GM19193 (cell line): ENCODE results near the gene URGCP.

Experiments used
- POLR2A ChIP-seq: IDR thresholded peaks from 4 replicates; pipeline ENCODE4 v1.6.1; 2011; ENCODE audit not compliant: insufficient read depth, insufficient read length; ENCODE audit errors: extremely low read depth

Gene URGCP

GRCh38 chr7:43888993-43889945, 17.1 kb downstream of the URGCP start:
- no peak for TF ChIP-seq POLR2A

GRCh38 chr7:43884617-43885016, 21.8 kb downstream of the URGCP start:
- TF ChIP-seq POLR2A: no peak

DNA sequence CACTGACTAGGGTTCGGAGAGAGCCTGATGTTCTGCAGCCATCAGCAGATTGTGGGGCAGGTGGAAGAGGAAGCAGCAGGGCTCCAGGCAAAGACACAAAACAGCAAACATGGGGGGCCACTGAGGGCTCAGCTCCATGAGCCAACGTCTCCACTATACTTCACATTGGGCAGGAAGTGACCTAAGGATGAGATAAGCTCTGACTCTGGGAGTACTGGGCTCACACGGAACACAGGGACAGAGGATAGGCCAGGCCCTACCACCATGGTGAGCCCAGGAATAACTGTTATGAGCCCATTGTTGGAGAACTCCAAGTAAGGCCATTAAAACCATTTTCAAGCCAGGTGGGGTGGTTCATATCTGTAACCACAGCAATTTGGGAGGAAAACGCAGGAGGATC, 22.2 kb downstream of the URGCP start:
- no peak for TF ChIP-seq POLR2A

GRCh38 chr7:43880596-43880995, 25.8 kb downstream of the URGCP start:
- TF ChIP-seq POLR2A: no peak

DNA sequence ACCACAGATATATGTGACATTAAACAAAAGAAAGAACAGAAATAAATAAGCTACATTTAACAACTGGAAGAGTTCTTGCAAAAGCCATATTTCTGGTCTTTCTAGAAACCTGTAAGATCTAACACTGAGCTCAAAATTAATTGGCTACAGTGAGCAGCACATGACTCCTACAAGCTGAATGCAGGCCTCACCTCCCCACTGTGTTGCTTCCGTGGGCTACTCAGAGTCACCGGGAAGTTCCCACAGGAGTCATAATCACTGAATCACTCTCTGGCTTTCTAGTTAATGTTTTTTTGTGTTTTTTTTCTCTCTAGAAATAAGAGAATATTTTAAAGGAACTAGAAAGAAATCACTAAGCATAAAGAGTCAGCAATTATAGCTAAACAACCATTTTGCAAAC, 26.9 kb downstream of the URGCP start:
- no peak for TF ChIP-seq POLR2A

- TF ChIP-seq POLR2A: no peak
Measured at GRCh38 chr7:43878867-43879266, 27.5 kb downstream of the URGCP start.

DNA sequence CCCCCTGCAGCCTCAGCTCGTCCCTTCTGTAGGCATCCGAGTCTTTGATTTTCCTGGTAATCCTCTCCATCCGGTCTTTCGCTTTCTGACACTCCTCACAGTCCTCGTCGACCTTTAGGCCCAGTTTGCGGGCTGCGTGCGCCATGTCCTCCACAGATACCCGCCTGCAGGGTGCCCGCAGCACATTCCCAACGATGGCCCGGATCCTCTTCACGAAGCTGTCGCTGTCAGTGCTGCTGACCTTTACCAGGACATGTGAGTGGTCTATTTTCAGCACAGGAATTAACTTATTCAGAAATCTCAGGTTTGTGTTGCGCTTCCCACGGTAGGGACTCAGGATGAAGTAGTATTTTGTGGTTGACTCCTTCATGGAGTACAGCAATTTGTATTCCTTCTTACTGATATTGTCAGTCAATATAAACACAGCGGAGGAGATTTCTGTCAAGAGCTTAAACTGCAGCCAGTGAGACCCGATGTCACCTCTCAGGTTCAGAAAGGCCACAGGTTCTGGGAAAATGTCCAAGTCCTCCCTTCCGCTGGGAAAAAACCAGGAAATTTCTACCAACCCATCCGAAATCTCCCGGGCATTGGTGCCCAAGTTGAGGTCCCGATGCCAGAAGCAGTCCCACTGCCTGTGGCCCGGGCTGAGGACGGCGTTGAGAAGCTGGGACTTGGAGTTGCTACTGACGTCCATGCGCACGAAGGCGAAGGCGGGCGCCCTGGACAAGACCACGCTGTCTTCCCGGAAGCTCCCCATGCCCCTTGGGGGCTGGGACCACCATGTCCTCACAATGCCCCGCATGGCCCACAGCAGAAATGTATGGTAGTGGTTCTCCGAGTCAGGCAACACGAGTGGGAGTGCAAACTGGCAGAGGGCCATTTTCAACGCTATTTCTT, 28.2 kb downstream of the URGCP start:
- no peak for TF ChIP-seq POLR2A

GRCh38 chr7:43876976-43877745, 29.2 kb downstream of the URGCP start:
- TF ChIP-seq POLR2A: no peak

DNA sequence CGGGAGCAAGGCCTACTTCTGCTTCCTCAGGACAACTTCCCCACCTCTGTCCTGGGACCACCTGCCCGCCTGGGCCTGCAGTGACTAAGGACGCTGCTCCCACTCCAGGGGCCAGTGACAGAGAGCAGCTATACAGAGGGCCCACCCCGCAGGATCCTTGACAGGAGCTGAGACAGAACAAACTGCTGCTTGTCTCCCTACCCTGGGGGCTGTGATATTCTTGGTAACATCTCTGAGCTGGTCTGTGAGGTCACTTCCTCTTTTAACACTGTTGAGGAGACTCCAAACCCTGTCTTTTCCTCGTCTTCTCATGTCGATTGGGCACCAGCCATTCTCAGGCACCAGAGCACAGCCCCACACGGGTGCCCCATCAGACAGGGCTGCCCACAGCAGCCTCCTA, 30.2 kb downstream of the URGCP start:
- TF ChIP-seq POLR2A: no peak

DNA sequence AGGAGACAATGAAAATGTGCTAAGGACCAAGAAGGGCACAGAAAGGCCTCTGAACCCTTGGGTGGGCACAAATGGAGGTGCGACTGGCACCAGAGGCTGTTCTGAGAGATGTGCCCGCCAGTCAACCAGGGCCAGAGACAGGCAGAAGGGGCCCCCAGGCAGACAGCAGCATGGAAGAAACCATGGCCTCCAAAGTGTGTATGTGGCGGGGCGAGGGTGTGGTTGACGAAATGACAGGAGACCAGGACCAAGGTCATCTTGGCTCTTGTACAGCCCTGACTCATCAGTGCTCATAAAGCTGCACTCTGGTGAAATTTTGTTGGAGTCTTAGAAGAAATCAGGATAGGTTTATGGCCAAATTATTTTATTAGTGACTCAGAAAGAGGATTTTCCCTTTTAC, 33.1 kb downstream of the URGCP start:
- TF ChIP-seq POLR2A: no peak

GRCh38 chr7:43872406-43873110, 33.8 kb downstream of the URGCP start:
- no peak for TF ChIP-seq POLR2A

- no peak for TF ChIP-seq POLR2A
Measured at GRCh38 chr7:43871064-43871463, 35.3 kb downstream of the URGCP start.

- TF ChIP-seq POLR2A: no peak
Measured at GRCh38 chr7:43870316-43870715, 36.1 kb downstream of the URGCP start.

GRCh38 chr7:43869867-43870240, 36.5 kb downstream of the URGCP start:
- no peak for TF ChIP-seq POLR2A
